Neural cell (in vitro differentiated cells): ENCODE data around the gene SDC4. TPM values are rescaled to one million over a fixed set of nuclear protein-coding genes. Genes with fewer than 3 reads are reported as not detected.

ENCODE experiments used
- H2AFZ ChIP-seq: fragments of 200-600, 300-800 bp; sonication (generic), shearing (Covaris generic); 2 replicates; pipeline ENCODE4 v1.6.0; 2014; ENCODE audit warnings: low read depth, mild to moderate bottlenecking, antibody characterized with exemption, low read length, moderate library complexity
- H3F3A ChIP-seq: fragments of 200-600 bp; shearing (Covaris generic); 2 replicates; pipeline ENCODE4 v1.6.1; 2016; ENCODE audit warnings: mild to moderate bottlenecking, moderate library complexity, mixed read lengths, antibody characterized with exemption, low read length; ENCODE audit not compliant: insufficient read depth, poor library complexity, severe bottlenecking
- H3K27ac ChIP-seq: fragments of 200-600, 300-800 bp; sonication (generic), shearing (Covaris generic); 2 replicates; pipeline ENCODE4 v1.5.1; 2014; ENCODE audit warnings: mild to moderate bottlenecking, low read length, moderate library complexity
- H3K27me3 ChIP-seq: fragments of 300-800, 200-600 bp; sonication (generic), shearing (Covaris generic); 2 replicates; pipeline ENCODE4 v1.6.0; 2014; ENCODE audit warnings: mild to moderate bottlenecking, low read depth, low read length, moderate library complexity; ENCODE audit not compliant: insufficient read depth
- H3K36me3 ChIP-seq: fragments of 300-800, 200-600 bp; sonication (generic), shearing (Covaris generic); 2 replicates; pipeline ENCODE4 v1.5.1; 2014; ENCODE audit warnings: mild to moderate bottlenecking, antibody characterized with exemption, low read length, moderate library complexity; ENCODE audit not compliant: insufficient read depth
- H3K4me2 ChIP-seq: fragments of 300-800, 200-600 bp; sonication (generic), shearing (Covaris generic); 2 replicates; pipeline ENCODE4 v1.6.0; 2014; ENCODE audit warnings: mild to moderate bottlenecking, low read length
- H3K4me3 ChIP-seq: fragments of 300-800, 200-600 bp; sonication (generic), shearing (Covaris generic); 2 replicates; pipeline ENCODE4 v1.5.1; 2014; ENCODE audit warnings: mild to moderate bottlenecking, low read length, moderate library complexity
- H3K79me2 ChIP-seq: fragments of 200-600 bp; shearing (Covaris generic); replicated peaks from 2 replicates; pipeline ENCODE4 v1.6.0; 2014; ENCODE audit warnings: mild to moderate bottlenecking, low read length, moderate library complexity; ENCODE audit not compliant: insufficient read depth
- H3K9ac ChIP-seq: fragments of 300-800, 200-600 bp; sonication (generic), shearing (Covaris generic); 2 replicates; pipeline ENCODE4 v1.6.1; 2016; ENCODE audit warnings: mild to moderate bottlenecking, low read length, mixed read lengths
- H3K9me2 ChIP-seq: fragments of 200-600 bp; shearing (Covaris generic); 2 replicates; pipeline ENCODE4 v1.6.1; 2016; ENCODE audit warnings: mild to moderate bottlenecking, low read length, mixed read lengths; ENCODE audit not compliant: insufficient read depth
- H3K9me3 ChIP-seq: fragments of 200-600, 300-800 bp; sonication (generic), shearing (Covaris generic); 2 replicates; pipeline ENCODE4 v1.6.1; 2016; ENCODE audit warnings: mild to moderate bottlenecking, mixed run types, low read length, moderate library complexity, mixed read lengths
- H4K20me1 ChIP-seq: fragments of 200-600 bp; shearing (Covaris generic); 2 replicates; pipeline ENCODE4 v1.6.1; 2016; ENCODE audit warnings: mild to moderate bottlenecking, mixed run types; ENCODE audit not compliant: insufficient read depth
- CTCF ChIP-seq: fragments of 450-650 bp; IDR thresholded peaks from 2 replicates; pipeline ENCODE4 v1.5.1; 2014; ENCODE audit warnings: antibody characterized with exemption, mild to moderate bottlenecking, moderate library complexity; ENCODE audit not compliant: poor library complexity, severe bottlenecking
- EP300 ChIP-seq: fragments of 450-650 bp; conservative IDR thresholded peaks from 2 replicates; pipeline ENCODE4 v1.6.1; 2014; ENCODE audit warnings: antibody characterized with exemption, mild to moderate bottlenecking, moderate library complexity; ENCODE audit not compliant: poor library complexity, severe bottlenecking
- EZH2 ChIP-seq: fragments of 200-600, 300-800 bp; shearing (Covaris generic), sonication (generic); IDR thresholded peaks from 2 replicates; pipeline ENCODE4 v1.6.1; 2014; ENCODE audit warnings: antibody characterized with exemption, low read length, borderline replicate concordance, mild to moderate bottlenecking; ENCODE audit not compliant: insufficient read depth, poor library complexity, severe bottlenecking
- MXI1 ChIP-seq: fragments of 450-650 bp; conservative IDR thresholded peaks from 2 replicates; pipeline ENCODE4 v1.6.1; 2014; ENCODE audit warnings: antibody characterized with exemption, mild to moderate bottlenecking; ENCODE audit not compliant: poor library complexity, severe bottlenecking
- POLR2AphosphoS5 ChIP-seq: IDR thresholded peaks from 2 replicates; pipeline ENCODE4 v1.6.1; 2012
- RAD21 ChIP-seq: fragments of 450-650 bp; conservative IDR thresholded peaks from 2 replicates; pipeline ENCODE4 v1.6.1; 2014; ENCODE audit warnings: antibody characterized with exemption, mild to moderate bottlenecking, moderate library complexity
- REST ChIP-seq: IDR thresholded peaks from 2 replicates; pipeline ENCODE4 v1.6.1; 2012; ENCODE audit warnings: borderline replicate concordance
- SMC3 ChIP-seq: fragments of 450-650 bp; conservative IDR thresholded peaks from 2 replicates; pipeline ENCODE4 v1.6.1; 2014; ENCODE audit warnings: antibody characterized with exemption, mild to moderate bottlenecking, moderate library complexity; ENCODE audit not compliant: poor library complexity
- polyA plus RNA-seq: library from polyadenylated mRNA; depleted of rRNA; stranded (reverse); fragments of >200 nt; gene quantifications from 2 replicates; pipeline ENCODE4 v1.2.3, GENCODE V29; 2014

SDC4 gene
- polyA plus RNA-seq, 1 donor from 2014 or later = not detected

GRCh38 chr20:45318386-45318939 lies 29.8 kb downstream of the SDC4 start:
- no peaks in the 10 kb centered on the region for H3K9me3 ChIP-seq
- H3K79me2 ChIP-seq = no peaks in the 10 kb centered on the region
- TF ChIP-seq SMC3 (no peak), REST (no peak), CTCF (no peak), MXI1 (no peak), RAD21 (no peak), EZH2 (no peak), POLR2AphosphoS5 (no peak)
- no peak overlapping the region for H3K4me2 ChIP-seq
- H3K27me3 ChIP-seq = no peaks in the 10 kb centered on the region
- H3K27ac ChIP-seq = no peak overlapping the region
- no peaks in the 10 kb centered on the region for H3K36me3 ChIP-seq
- H3K9me2 ChIP-seq = no peaks in the 10 kb centered on the region
- no peak overlapping the region for H2AFZ ChIP-seq
- no peak overlapping the region for H3K4me3 ChIP-seq
- H3F3A ChIP-seq = no peaks in the 10 kb centered on the region
- H4K20me1 ChIP-seq = no peaks in the 10 kb centered on the region
- H3K9ac ChIP-seq = no peak overlapping the region

GRCh38 chr20:45317826-45318225 lies 30.4 kb downstream of the SDC4 start:
- Histone ChIP-seq H3K36me3 (no peaks in the 10 kb centered on the region), H2AFZ (no peak overlapping the region), H3K27me3 (no peaks in the 10 kb centered on the region)

More at GRCh38 chr20:45317826-45318225, 30.4 kb downstream of the SDC4 start:
- no peak overlapping the region for H3K4me3 ChIP-seq
- H3K27ac ChIP-seq = no peak overlapping the region
- H3K9ac ChIP-seq = no peak overlapping the region
- no peaks in the 10 kb centered on the region for H4K20me1 ChIP-seq
- no peaks in the 10 kb centered on the region for H3F3A ChIP-seq
- no peaks in the 10 kb centered on the region for H3K79me2 ChIP-seq
- TF ChIP-seq EZH2 (no peak), POLR2AphosphoS5 (no peak), MXI1 (no peak), EP300 (no peak), CTCF (no peak)
- no peaks in the 10 kb centered on the region for H3K9me3 ChIP-seq
- H3K9me2 ChIP-seq = no peaks in the 10 kb centered on the region
- no peak overlapping the region for H3K4me2 ChIP-seq
